HCT116 (cell line): ENCODE data around the gene SORCS2. TPM values are rescaled to one million over a fixed set of nuclear protein-coding genes. Genes with fewer than 3 reads are reported as not detected.

ENCODE experiments used
- ATAC-seq: fragments of 200-7000 bp; cut with Tn5 transposase; 2 replicates; pipeline ENCODE4 v1.9.1; 2020; ENCODE audit warnings: mild to moderate bottlenecking, moderate library complexity
- BruUV-seq: library from RNA; stranded (reverse); fragments of 400-500 nt; replicated peaks from 2 replicates; lab custom pipeline; 2021; lab: Mats Ljungman, UMichigan
- CTCF ChIA-PET: fragments of 300-600 bp; sonication (Branson Sonifier 250); formaldehyde crosslinking; loops from one replicate; lab custom pipeline; 2021; ENCODE audit warnings: antibody characterized with exemption; lab: Charles Lee
- POLR2A ChIA-PET: fragments of 300-600, 350-600 bp; sonication (Branson Sonifier 250); formaldehyde crosslinking; loops from one replicate; lab custom pipeline; 2021; ENCODE audit warnings: antibody characterized with exemption; lab: Charles Lee
- RAD21 ChIA-PET, 2 experiments: fragments of 300-600 bp; sonication (Branson Sonifier 250); formaldehyde crosslinking; loops; one replicate each; lab custom pipeline; 2023; ENCODE audit warnings: low total read pairs in 2 of 2; ENCODE audit not compliant: uncharacterized antibody in 2 of 2, unreplicated experiment in 2 of 2, low non-redundant PET in 1 of 2; lab: Charles Lee
- DNase-seq: peaks from one replicate; pipeline ENCODE4 v3.0.0-alpha.2; 2010; ENCODE audit warnings: low read depth, low spot score
- H2AFZ ChIP-seq: fragments of 200-600 bp; shearing (Covaris generic), sonication (generic); 2 replicates; pipeline ENCODE4 v1.6.1; 2017; ENCODE audit warnings: low read depth, mixed run types, mixed read lengths, antibody characterized with exemption, low read length; ENCODE audit not compliant: poor library complexity, severe bottlenecking
- H3K27ac ChIP-seq: 2 replicates; pipeline ENCODE4 v1.5.1; 2012; ENCODE audit warnings: low read depth, low read length
- H3K27me3 ChIP-seq: fragments of 200-600 bp; sonication (generic); 2 replicates; pipeline ENCODE4 v1.6.1; 2016; ENCODE audit warnings: mixed run types, low read length, mixed read lengths; ENCODE audit not compliant: insufficient read depth
- H3K36me3 ChIP-seq, 2 experiments: fragments of 200-500 bp in 1 of 2; fragments of 200-600 bp in 1 of 2; sonication (Bioruptor generic) in 1 of 2; sonication (generic) in 1 of 2; 2 replicates each; pipeline versions ENCODE4 v1.5.1 to v1.6.1; 2014 to 2016; ENCODE audit warnings: low read length in 2 of 2, inconsistent platforms in 1 of 2, mixed read lengths in 1 of 2, mixed run types in 1 of 2; ENCODE audit not compliant: insufficient read depth in 2 of 2, control insufficient read depth in 1 of 2
- H3K4me1 ChIP-seq, 2 experiments: fragments of 200-600 bp in 1 of 2; sonication (generic) in 1 of 2; 2 replicates each; pipeline versions ENCODE4 v1.5.1 to v1.6.1; 2012 to 2017; ENCODE audit warnings: low read length in 2 of 2, inconsistent platforms in 1 of 2, mild to moderate bottlenecking in 1 of 2, mixed read lengths in 1 of 2, mixed run types in 1 of 2, moderate library complexity in 1 of 2; ENCODE audit not compliant: insufficient read depth in 2 of 2, control insufficient read depth in 1 of 2
- H3K4me2 ChIP-seq: fragments of 200-600 bp; sonication (generic); 2 replicates; pipeline ENCODE4 v1.6.1; 2017; ENCODE audit warnings: mixed run types, low read length, mixed read lengths
- H3K4me3 ChIP-seq, 2 experiments: fragments of 200-600 bp in 1 of 2; sonication (generic) in 1 of 2; replicated peaks in 1 of 2; 2 replicates each; pipeline ENCODE4 v1.5.1; 2011 to 2016; ENCODE audit warnings: low read length in 2 of 2, control low read depth in 1 of 2, low read depth in 1 of 2, mild to moderate bottlenecking in 1 of 2, mixed read lengths in 1 of 2, mixed run types in 1 of 2
- H3K79me2 ChIP-seq: fragments of 200-600 bp; sonication (generic); 2 replicates; pipeline ENCODE4 v1.6.1; 2017; ENCODE audit warnings: mild to moderate bottlenecking, mixed run types, low read length, moderate library complexity, mixed read lengths; ENCODE audit not compliant: insufficient read depth
- H3K9ac ChIP-seq: fragments of 200-600 bp; sonication (generic); 2 replicates; pipeline ENCODE4 v1.6.1; 2016; ENCODE audit warnings: low read length, mixed read lengths
- H3K9me2 ChIP-seq: fragments of 200-600 bp; sonication (generic), shearing (Covaris generic); 2 replicates; pipeline ENCODE4 v1.6.1; 2017; ENCODE audit warnings: mixed run types, mild to moderate bottlenecking, moderate library complexity; ENCODE audit not compliant: insufficient read depth
- H3K9me3 ChIP-seq, 2 experiments: fragments of 200-500 bp in 1 of 2; fragments of 200-600 bp in 1 of 2; sonication (Bioruptor generic) in 1 of 2; sonication (generic) in 1 of 2; 2 replicates each; pipeline ENCODE4 v1.6.1; 2014 to 2017; ENCODE audit warnings: low read length in 2 of 2, mixed read lengths in 2 of 2, inconsistent platforms in 1 of 2, low read depth in 1 of 2, mild to moderate bottlenecking in 1 of 2, mixed run types in 1 of 2, moderate library complexity in 1 of 2; ENCODE audit not compliant: control insufficient read depth in 1 of 2, insufficient read depth in 1 of 2
- H4K20me1 ChIP-seq: fragments of 200-600 bp; sonication (generic), shearing (Covaris generic); 2 replicates; pipeline ENCODE4 v1.6.1; 2017; ENCODE audit warnings: mixed run types, mild to moderate bottlenecking, moderate library complexity; ENCODE audit not compliant: insufficient read depth
- ATF3 ChIP-seq: IDR thresholded peaks from 2 replicates; pipeline ENCODE4 v1.6.1; 2012
- CBX3 ChIP-seq: IDR thresholded peaks from 2 replicates; pipeline ENCODE4 v1.6.1; 2012; ENCODE audit warnings: low read depth
- CEBPB ChIP-seq: IDR thresholded peaks from 2 replicates; pipeline ENCODE4 v1.6.1; 2012; ENCODE audit warnings: low read depth
- CTCF ChIP-seq, 3 experiments: fragments of 200-600 bp in 1 of 3; sonication (generic) in 1 of 3; IDR thresholded peaks in 2 of 3; conservative IDR thresholded peaks in 1 of 3; 2 replicates each; pipeline ENCODE4 v1.5.1; 2012 to 2017; ENCODE audit warnings: low read depth in 2 of 3, low read length in 2 of 3, antibody characterized with exemption in 1 of 3, borderline replicate concordance in 1 of 3, control low read depth in 1 of 3, mild to moderate bottlenecking in 1 of 3, mixed read lengths in 1 of 3, mixed run types in 1 of 3, moderate library complexity in 1 of 3; ENCODE audit not compliant: insufficient read depth in 1 of 3
- EGR1 ChIP-seq: IDR thresholded peaks from 2 replicates; pipeline ENCODE4 v1.6.1; 2012; ENCODE audit warnings: low read depth
- ELF1 ChIP-seq: IDR thresholded peaks from 2 replicates; pipeline ENCODE4 v1.6.1; 2012; ENCODE audit warnings: low read depth, borderline replicate concordance
- EZH2phosphoT487 ChIP-seq: fragments of 200-600 bp; IDR thresholded peaks from 2 replicates; pipeline ENCODE4 v1.6.1; 2018; ENCODE audit warnings: antibody characterized with exemption, borderline replicate concordance
- FOSL1 ChIP-seq: IDR thresholded peaks from 2 replicates; pipeline ENCODE4 v1.6.1; 2012; ENCODE audit warnings: low read depth
- JUND ChIP-seq: IDR thresholded peaks from 2 replicates; pipeline ENCODE4 v1.6.1; 2012
- MAX ChIP-seq: IDR thresholded peaks from 2 replicates; pipeline ENCODE4 v1.6.1; 2012
- POLR2A ChIP-seq: IDR thresholded peaks from 2 replicates; pipeline ENCODE4 v1.7.0; 2011; ENCODE audit warnings: borderline replicate concordance; ENCODE audit not compliant: insufficient read depth, insufficient read length; ENCODE audit errors: extremely low read depth
- POLR2AphosphoS5 ChIP-seq: IDR thresholded peaks from 2 replicates; pipeline ENCODE4 v1.6.1; 2011; ENCODE audit warnings: mild to moderate bottlenecking, low read depth, low read length, moderate library complexity
- RAD21 ChIP-seq: IDR thresholded peaks from 2 replicates; pipeline ENCODE4 v1.6.1; 2012; ENCODE audit warnings: low read depth, mild to moderate bottlenecking
- REST ChIP-seq: IDR thresholded peaks from 2 replicates; pipeline ENCODE4 v1.6.1; 2012; ENCODE audit warnings: low read depth
- SP1 ChIP-seq: IDR thresholded peaks from 2 replicates; pipeline ENCODE4 v1.6.1; 2012; ENCODE audit warnings: low read depth
- SRF ChIP-seq: IDR thresholded peaks from 2 replicates; pipeline ENCODE4 v1.6.1; 2012; ENCODE audit warnings: low read depth
- TCF7L2 ChIP-seq: IDR thresholded peaks from 2 replicates; pipeline ENCODE4 v1.7.0; 2011; ENCODE audit warnings: borderline replicate concordance, inconsistent platforms; ENCODE audit not compliant: insufficient read depth, insufficient read length; ENCODE audit errors: extremely low read depth
- YY1 ChIP-seq: IDR thresholded peaks from 2 replicates; pipeline ENCODE4 v1.6.1; 2011; ENCODE audit warnings: low read length, low read depth, moderate library complexity, mild to moderate bottlenecking; ENCODE audit not compliant: insufficient replicate concordance; ENCODE audit errors: extremely low read depth
- ZFX ChIP-seq: fragments of 450-650 bp; IDR thresholded peaks from 2 replicates; pipeline ENCODE4 v1.6.1; 2017
- ZNF274 ChIP-seq: fragments of 200-500 bp; sonication (Bioruptor generic); IDR thresholded peaks from 2 replicates; pipeline ENCODE4 v1.6.1; 2014; ENCODE audit warnings: mild to moderate bottlenecking, low read depth, low read length, inconsistent platforms
- intact Hi-C: fragments of 100-400 bp; cut with micrococcal nuclease; formaldehyde crosslinking; loops from 2 replicates; pipeline ENCODE4 v1.10.0; 2022
- total RNA-seq: library from RNA; stranded (reverse); gene quantifications from one replicate; pipeline ENCODE4 v1.2.1, GENCODE V29; 2021; ENCODE audit not compliant: unreplicated experiment

Gene SORCS2
- total RNA-seq, 1 experiment from 2014 or later = 0.37 TPM

- H3K27ac ChIP-seq = no peak overlapping the region
- DNase-seq (no peak), ATAC-seq (no peak)
- H3K36me3 ChIP-seq = no peaks in the 10 kb centered on the region
- ChIA-PET POLR2A (no interaction called here), RAD21 (no interaction called here), CTCF (no interaction called here)
- no peak for TF ChIP-seq YY1
- TF ChIP-seq ATF3 = no peak
- TF ChIP-seq POLR2AphosphoS5 = no peak
- no peak for TF ChIP-seq RAD21
- TF ChIP-seq SRF = no peak
- no peak for TF ChIP-seq CEBPB
- no peak for TF ChIP-seq ZNF274
- TF ChIP-seq JUND = no peak
- no peak for TF ChIP-seq REST
- no peak for TF ChIP-seq MAX
- no peak for TF ChIP-seq ELF1
- no peak for TF ChIP-seq ZFX
- no peak for TF ChIP-seq EZH2phosphoT487
- TF ChIP-seq POLR2A = no peak
- TF ChIP-seq CTCF (IDR thresholded peaks at IDR 0.05 in 2 of 3, conservative IDR thresholded peaks at IDR 0.05 in 1 of 3; ENCODE audit: borderline replicate concordance in 1 of 3, insufficient read depth in 1 of 3, low read depth in 2 of 3, low read length in 2 of 3) = no peak
- TF ChIP-seq TCF7L2 = no peak
- no peak for TF ChIP-seq EGR1
- no peak for TF ChIP-seq SP1
- no peak for TF ChIP-seq FOSL1
- TF ChIP-seq CBX3 = no peak
- no peak overlapping the region for H3K9ac ChIP-seq
- no peak overlapping the region for H2AFZ ChIP-seq
- no peaks in the 10 kb centered on the region for H3K9me3 ChIP-seq
- no peak overlapping the region for H3K4me3 ChIP-seq
- H3K79me2 ChIP-seq = no peaks in the 10 kb centered on the region
- H3K4me1 ChIP-seq = no peaks in the 10 kb centered on the region
- no TSS peak for BruUV-seq
- H3K9me2 ChIP-seq = no peaks in the 10 kb centered on the region
- H3K27me3 ChIP-seq = no peaks in the 10 kb centered on the region
- no peak overlapping the region for H3K4me2 ChIP-seq
- H4K20me1 ChIP-seq = no peaks in the 10 kb centered on the region
- intact Hi-C loops = no loop called here
Measured at GRCh38 chr4:7168106-7168505, 24.2 kb upstream of the SORCS2 start.
